ENCODE measurements around the gene AK8. TPM values are rescaled to one million over a fixed set of nuclear protein-coding genes. Genes with fewer than 3 reads are reported as not detected.

Gene AK8
- total RNA-seq, 2 donors from 2014 or later: 0.26 TPM; not detected in 1

GRCh38 chr9:132857616-132858342 lies 20.3 kb downstream of the AK8 start:
- TF ChIP-seq CTCF (IDR thresholded peaks at IDR 0.05) (no peak), POLR2A (IDR thresholded peaks at IDR 0.05) (no peak)
- no peaks in the 10 kb centered on the region for H3K27me3 ChIP-seq
- WGBS, 2 donors: 75 to 80% methylated on average over 3 to 22 of the region's 24 CpGs
- ATAC-seq (no peak), DNase-seq (no peak)
- H3K9me3 ChIP-seq: no peaks in the 10 kb centered on the region
- no peak overlapping the region for H3K4me3 ChIP-seq
- H3K4me1 ChIP-seq: no peaks in the 10 kb centered on the region
- no peak overlapping the region for H3K27ac ChIP-seq
- H3K36me3 ChIP-seq (replicated peaks in 1 of 2; ENCODE audit: insufficient read depth in 1 of 2, low read depth in 2 of 2): no peaks in the 10 kb centered on the region
- intact Hi-C loops (cut with DNase I): no loop called here

GRCh38 chr9:132857031-132857430 lies 21.1 kb downstream of the AK8 start:
- 56 to 69% methylated on average over 5 to 8 of the region's 8 CpGs for WGBS, 2 donors

GRCh38 chr9:132855904-132856303 lies 22.2 kb downstream of the AK8 start:
- no peak for TF ChIP-seq CTCF (IDR thresholded peaks at IDR 0.05)
- no peak for TF ChIP-seq POLR2A (IDR thresholded peaks at IDR 0.05)
- H3K27ac ChIP-seq: no peak overlapping the region
- no peaks in the 10 kb centered on the region for H3K36me3 ChIP-seq (replicated peaks in 1 of 2; ENCODE audit: insufficient read depth in 1 of 2, low read depth in 2 of 2)
- DNase-seq (no peak), ATAC-seq (no peak)
- H3K4me1 ChIP-seq: no peaks in the 10 kb centered on the region
- intact Hi-C loops (cut with DNase I): no loop called here
- 81 to 92% methylated on average over 5 of the region's 5 CpGs for WGBS, 2 donors
- no peaks in the 10 kb centered on the region for H3K9me3 ChIP-seq
- H3K27me3 ChIP-seq: no peaks in the 10 kb centered on the region
- no peak overlapping the region for H3K4me3 ChIP-seq

More at GRCh38 chr9:132857031-132857430, 21.1 kb downstream of the AK8 start:
- intact Hi-C loops (cut with DNase I): no loop called here
- DNase-seq: peak; percentile 17 to 55 (median 31)
- Histone ChIP-seq H3K4me3 (no peak overlapping the region), H3K4me1 (no peaks in the 10 kb centered on the region), H3K27ac (no peak overlapping the region), H3K27me3 (no peaks in the 10 kb centered on the region), H3K9me3 (no peaks in the 10 kb centered on the region), H3K36me3 (replicated peaks in 1 of 2; ENCODE audit: insufficient read depth in 1 of 2, low read depth in 2 of 2) (no peaks in the 10 kb centered on the region)
- TF ChIP-seq POLR2A (IDR thresholded peaks at IDR 0.05) (no peak), CTCF (IDR thresholded peaks at IDR 0.05) (no peak)
- peak; percentile 42 for ATAC-seq

GRCh38 chr9:132854832-132855231 lies 23.3 kb downstream of the AK8 start:
- no peak for ATAC-seq
- Histone ChIP-seq H3K4me3 (no peak overlapping the region), H3K4me1 (no peaks in the 10 kb centered on the region), H3K27me3 (no peaks in the 10 kb centered on the region), H3K9me3 (no peaks in the 10 kb centered on the region), H3K27ac (no peak overlapping the region), H3K36me3 (replicated peaks in 1 of 2; ENCODE audit: insufficient read depth in 1 of 2, low read depth in 2 of 2) (no peaks in the 10 kb centered on the region)
- TF ChIP-seq CTCF (IDR thresholded peaks at IDR 0.05) (no peak), POLR2A (IDR thresholded peaks at IDR 0.05) (no peak)
- intact Hi-C loops (cut with DNase I): no loop called here
- DNase-seq: no peak
- WGBS, 2 donors: 73 to 79% methylated on average over 10 of the region's 10 CpGs

GRCh38 chr9:132853482-132853881 lies 24.6 kb downstream of the AK8 start:
- DNase-seq (no peak), ATAC-seq (no peak)
- H3K36me3 ChIP-seq (replicated peaks in 1 of 2; ENCODE audit: insufficient read depth in 1 of 2, low read depth in 2 of 2): no peaks in the 10 kb centered on the region
- H3K9me3 ChIP-seq: no peaks in the 10 kb centered on the region
- H3K27me3 ChIP-seq: no peaks in the 10 kb centered on the region
- no peak overlapping the region for H3K27ac ChIP-seq
- no peaks in the 10 kb centered on the region for H3K4me1 ChIP-seq
- TF ChIP-seq POLR2A (IDR thresholded peaks at IDR 0.05) (no peak), CTCF (IDR thresholded peaks at IDR 0.05) (no peak)
- H3K4me3 ChIP-seq: no peak overlapping the region
- WGBS, 2 donors: 82 to 93% methylated on average over 4 of the region's 4 CpGs
- intact Hi-C loops (cut with DNase I): no loop called here

Data from body of pancreas (tissue), 4 donors.